Astrocyte of the spinal cord (primary cell): Measurements from ENCODE around the gene MROH7.

Experiments used
- DNase-seq: peaks from one replicate; pipeline ENCODE4 v3.0.0; 2011; ENCODE audit warnings: low read depth, low spot score
- H3K4me3 ChIP-seq: 2 replicates; pipeline ENCODE4 v1.5.1; 2011; ENCODE audit warnings: low read depth, mild to moderate bottlenecking, low read length, moderate library complexity
- in situ Hi-C: cut with HindIII; loops from 2 replicates; pipeline ENCODE4 v1.10.0; 2017; ENCODE audit warnings: low sequenced_read_pairs
- TF ChIP-seq, protein P1 (sequence below): IDR thresholded peaks from 2 replicates; pipeline ENCODE4 v1.5.1; 2012; ENCODE audit warnings: low read depth, mild to moderate bottlenecking, low read length, inconsistent platforms

MROH7 gene

DNA sequence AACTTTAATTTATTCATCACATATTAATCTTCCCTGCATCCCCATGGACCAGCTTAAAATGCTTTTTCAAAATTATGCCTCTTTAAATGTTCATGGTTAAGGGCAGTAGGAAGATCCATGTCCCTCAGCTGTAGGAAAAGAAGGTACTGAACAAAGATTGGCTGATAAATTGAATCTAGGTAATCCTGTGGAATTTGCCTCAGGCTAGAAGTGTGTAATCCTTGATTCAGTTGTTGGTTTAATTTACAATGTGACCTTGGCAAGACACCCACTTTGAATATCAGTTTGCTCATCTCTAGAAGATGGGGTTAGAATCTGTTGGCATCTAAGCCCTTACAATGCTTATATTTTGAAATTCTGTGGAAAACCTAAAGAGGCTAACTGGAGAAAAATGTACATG lies 80.1 kb downstream of the MROH7 start:
- in situ Hi-C loops: no loop called here
- TF ChIP-seq, protein P1, sequence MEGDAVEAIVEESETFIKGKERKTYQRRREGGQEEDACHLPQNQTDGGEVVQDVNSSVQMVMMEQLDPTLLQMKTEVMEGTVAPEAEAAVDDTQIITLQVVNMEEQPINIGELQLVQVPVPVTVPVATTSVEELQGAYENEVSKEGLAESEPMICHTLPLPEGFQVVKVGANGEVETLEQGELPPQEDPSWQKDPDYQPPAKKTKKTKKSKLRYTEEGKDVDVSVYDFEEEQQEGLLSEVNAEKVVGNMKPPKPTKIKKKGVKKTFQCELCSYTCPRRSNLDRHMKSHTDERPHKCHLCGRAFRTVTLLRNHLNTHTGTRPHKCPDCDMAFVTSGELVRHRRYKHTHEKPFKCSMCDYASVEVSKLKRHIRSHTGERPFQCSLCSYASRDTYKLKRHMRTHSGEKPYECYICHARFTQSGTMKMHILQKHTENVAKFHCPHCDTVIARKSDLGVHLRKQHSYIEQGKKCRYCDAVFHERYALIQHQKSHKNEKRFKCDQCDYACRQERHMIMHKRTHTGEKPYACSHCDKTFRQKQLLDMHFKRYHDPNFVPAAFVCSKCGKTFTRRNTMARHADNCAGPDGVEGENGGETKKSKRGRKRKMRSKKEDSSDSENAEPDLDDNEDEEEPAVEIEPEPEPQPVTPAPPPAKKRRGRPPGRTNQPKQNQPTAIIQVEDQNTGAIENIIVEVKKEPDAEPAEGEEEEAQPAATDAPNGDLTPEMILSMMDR: no peak
- no peak for DNase-seq
- no peak overlapping the region for H3K4me3 ChIP-seq

DNA sequence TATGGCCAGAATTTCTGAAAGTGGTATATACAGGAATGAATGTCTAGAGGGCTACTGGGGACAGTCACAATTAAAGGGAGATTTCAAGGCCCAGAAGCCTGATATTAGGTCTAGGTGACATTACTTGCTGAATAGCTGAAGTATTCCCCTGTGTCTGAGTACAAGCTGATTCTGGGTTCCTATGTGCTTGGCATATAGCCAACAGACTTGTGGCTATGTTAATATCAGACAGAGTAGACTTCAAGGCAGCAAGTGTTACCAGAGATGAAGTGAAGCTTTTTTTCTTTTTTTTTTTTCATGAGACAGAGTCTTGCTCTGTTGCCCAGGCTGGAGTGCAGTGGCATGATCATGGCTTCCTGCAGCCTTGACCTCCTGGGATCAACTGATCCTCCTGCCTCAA lies 82.4 kb downstream of the MROH7 start:
- no peak overlapping the region for H3K4me3 ChIP-seq
- DNase-seq: no peak
- TF ChIP-seq, protein P1: no peak
- in situ Hi-C loops: no loop called here

DNA sequence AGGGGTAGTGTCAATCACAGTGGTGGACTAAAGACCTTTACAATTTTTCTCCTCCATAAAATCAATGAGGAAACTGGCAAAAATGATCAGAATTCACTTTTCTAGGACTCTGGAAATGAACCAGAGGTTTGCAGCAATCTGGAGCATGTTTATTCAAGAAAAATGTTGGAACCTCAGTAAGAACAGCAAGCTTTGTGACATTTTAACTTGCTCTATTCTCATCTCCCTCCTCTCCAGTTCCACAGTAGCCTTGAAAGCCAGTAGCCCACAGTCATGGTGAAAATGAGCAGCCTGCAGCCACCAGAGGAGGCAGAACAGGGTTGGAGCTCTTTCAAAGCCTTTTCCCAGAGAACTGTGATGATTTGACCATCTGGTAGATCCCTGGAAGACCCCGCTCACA lies 83.2 kb downstream of the MROH7 start:
- in situ Hi-C loops: no loop called here
- TF ChIP-seq, protein P1: no peak
- no peak overlapping the region for H3K4me3 ChIP-seq

DNA sequence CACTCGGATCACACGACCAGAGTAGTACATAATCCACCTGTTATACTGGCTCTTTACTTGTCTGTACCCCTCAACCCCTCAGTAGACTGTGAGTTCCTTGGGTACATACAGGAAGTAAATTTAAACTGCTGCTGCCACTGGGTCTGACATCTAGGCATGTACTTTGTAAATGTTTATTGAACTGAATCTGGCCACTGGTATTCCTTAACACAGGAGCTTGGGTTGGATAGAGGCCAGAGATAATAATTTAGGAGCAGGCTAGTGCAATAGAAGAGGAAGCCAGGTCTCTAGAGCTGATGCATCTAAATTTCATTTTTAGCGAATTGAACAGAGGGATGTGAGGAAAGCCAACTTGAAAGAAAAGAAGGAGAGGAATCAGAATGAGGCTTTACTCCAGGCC lies 86.4 kb downstream of the MROH7 start:
- no peak for DNase-seq
- TF ChIP-seq, protein P1: no peak
- no peak overlapping the region for H3K4me3 ChIP-seq
- in situ Hi-C loops: no loop called here

More for the DNA sequence above, 83.2 kb downstream of the MROH7 start:
- DNase-seq: no peak

DNA sequence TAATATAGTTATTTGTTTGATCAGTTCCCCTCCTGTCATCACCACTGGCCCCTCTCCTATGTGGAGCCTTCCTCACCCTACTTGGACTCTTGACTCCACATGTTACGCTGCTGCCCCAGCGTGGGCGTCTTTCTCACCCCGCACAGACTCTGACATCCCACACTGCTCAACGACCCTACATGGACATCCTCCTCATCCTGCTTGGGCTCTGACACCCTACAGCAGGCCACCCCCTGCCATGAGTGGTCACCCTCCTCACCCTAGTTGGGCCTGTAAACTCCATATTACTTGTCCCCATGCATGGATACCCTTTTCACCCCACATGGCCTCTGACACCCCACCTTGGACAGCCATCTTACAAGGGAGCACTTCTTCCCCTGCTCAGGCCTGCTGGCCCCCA lies 95.1 kb downstream of the MROH7 start:
- in situ Hi-C loops: no loop called here
- TF ChIP-seq, protein P1: no peak
- DNase-seq: no peak

DNA sequence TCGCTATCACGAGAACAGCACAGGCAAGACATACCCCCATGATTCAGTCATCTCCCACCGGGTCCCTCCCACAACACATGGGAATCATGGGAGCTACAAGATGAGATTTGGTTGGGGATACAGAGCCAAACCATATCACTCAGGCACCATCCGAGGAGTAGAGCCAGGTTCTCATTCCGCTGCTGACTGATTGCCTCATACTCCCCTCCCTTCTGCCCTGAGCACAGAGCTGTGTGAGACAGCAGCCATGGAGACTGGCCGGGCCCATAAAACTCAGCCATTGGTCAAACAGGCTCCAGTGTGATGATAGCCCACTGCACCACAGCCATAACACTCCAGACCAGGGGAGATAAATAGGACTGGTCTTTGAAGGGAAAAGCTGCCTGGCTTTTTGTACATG lies 96.7 kb downstream of the MROH7 start:
- no peak for DNase-seq
- TF ChIP-seq, protein P1: no peak
- no peak overlapping the region for H3K4me3 ChIP-seq
- in situ Hi-C loops: no loop called here

More for the DNA sequence above, 95.1 kb downstream of the MROH7 start:
- no peak overlapping the region for H3K4me3 ChIP-seq

DNA sequence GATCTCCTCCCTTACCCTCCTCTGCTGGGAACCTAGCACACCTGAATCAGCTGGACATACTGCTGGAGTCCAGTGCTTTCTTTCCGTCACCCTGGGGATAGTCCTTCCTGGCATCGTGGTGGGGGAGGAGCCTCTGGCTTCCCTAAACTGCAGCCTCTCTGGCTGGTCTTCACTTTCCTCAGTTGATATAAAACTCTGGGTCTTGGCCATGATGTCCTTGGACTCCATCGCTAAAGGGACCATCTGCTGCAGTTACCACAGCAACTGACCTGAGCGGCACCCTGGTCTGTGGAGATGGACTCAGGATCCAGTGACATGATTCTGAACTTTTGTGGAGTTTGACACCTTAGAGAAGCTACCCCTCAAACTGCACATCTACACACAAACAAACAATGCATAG lies 99.9 kb downstream of the MROH7 start:
- no peak overlapping the region for H3K4me3 ChIP-seq
- in situ Hi-C loops: no loop called here
- no peak for DNase-seq
- TF ChIP-seq, protein P1: no peak
